Bronchus fibroblast of lung (primary cell): Measurements from ENCODE around the gene GUCA2B. TPM values are rescaled to one million over a fixed set of nuclear protein-coding genes. Genes with fewer than 3 reads are reported as not detected.

Experiments used
- total RNA-seq: library from RNA; depleted of rRNA; stranded (reverse); fragments of >200 nt; gene quantifications from 2 replicates; pipeline ENCODE4 v1.2.3, GENCODE V29; 2015

GUCA2B gene
- not detected in 2 replicates for total RNA-seq

GRCh38 chr1:42152907-42153600 is at the start of gene GUCA2B:
Gene GUCA2B (plus strand): TSS chr1:42153410. CDS start chr1:42153451, 41 bp downstream.

GRCh38 chr1:42164551-42165420 is 11.6 kb downstream of the GUCA2B start, which contains the start of gene GUCA2A:
Gene GUCA2A (minus strand): TSS chr1:42164745. CDS start chr1:42164712, 33 bp downstream.

Other genes with a start within 250 kb of the GUCA2B start
- 1.9 and 2.4 TPM in 2 replicates for gene HIVEP3, start 234.5 kb upstream of the GUCA2B start, total RNA-seq
- gene GUCA2A, start 11.3 kb downstream of the GUCA2B start, total RNA-seq: not detected in 2 replicates
- gene FOXJ3, start 181.8 kb downstream of the GUCA2B start, total RNA-seq: 14.3 and 14.4 TPM in 2 replicates
- gene RIMKLA, start 227.4 kb downstream of the GUCA2B start, total RNA-seq: under 0.01 TPM in 1 of 2 replicates, not detected in the other